ENCODE results near the gene FRMD4A. TPM values are rescaled to one million over a fixed set of nuclear protein-coding genes. Genes with fewer than 3 reads are reported as not detected.
A peak's percentile ranks its signal among the peaks of the same experiment; 100 is the strongest.

Gene FRMD4A
- total and polyA plus RNA-seq, 10 of the 15 experiments (the other 5 are each of a cell fraction or from before 2014, with no cell fraction given): 17.8 to 75.2 (median 39.1) TPM

DNA sequence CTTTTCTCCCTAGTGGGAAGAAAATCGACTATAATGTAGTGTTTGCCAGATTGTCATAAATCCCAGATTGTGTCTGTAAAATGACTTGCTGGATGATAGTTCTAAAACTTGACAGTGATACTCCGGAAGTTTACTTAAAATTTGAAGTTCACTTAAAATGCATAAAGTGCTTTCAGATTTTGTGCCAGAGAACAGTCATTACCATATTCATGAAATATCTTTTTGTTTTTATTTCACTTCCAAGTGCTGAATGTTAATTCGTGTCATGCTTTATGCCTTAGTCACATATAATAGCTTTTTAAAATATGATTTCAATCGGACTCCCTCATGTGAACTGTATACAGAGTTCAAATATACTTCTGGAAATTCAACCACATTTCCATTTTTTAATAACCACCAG is 713.6 kb downstream of the FRMD4A start:
- DNase-seq (ENCODE audit: low read depth, low spot score) (no peak), FAIRE-seq (no peak), ATAC-seq (no peak)
- Histone ChIP-seq H3K4me3 (no peak overlapping the region), H4K20me1 (ENCODE audit: control insufficient read depth, insufficient read depth) (no peaks in the 10 kb centered on the region), H2AFZ (ENCODE audit: control insufficient read depth, low read depth, low read length) (no peak overlapping the region), H3K36me3 (ENCODE audit: control insufficient read depth in 2 of 2, insufficient read depth in 2 of 2, low read length in 1 of 2) (peaks cover 5 to 20% of the 10 kb centered on the region in 2 experiments), H3K9me3 (replicated peaks; ENCODE audit: control insufficient read depth, insufficient read depth, low read length) (no peaks in the 10 kb centered on the region), H3K27me3 (replicated peaks in 1 of 2; ENCODE audit: control insufficient read depth in 2 of 2, insufficient read depth in 2 of 2, low read length in 1 of 2) (no peaks in the 10 kb centered on the region), H3K4me2 (ENCODE audit: control insufficient read depth, insufficient read depth) (no peak overlapping the region), H3K4me1 (ENCODE audit: control insufficient read depth, insufficient read depth, low read length) (no peaks in the 10 kb centered on the region), H3K79me2 (ENCODE audit: control insufficient read depth, insufficient read depth, low read length) (no peaks in the 10 kb centered on the region), H3K9ac (ENCODE audit: control insufficient read depth, insufficient read depth, low read length) (no peak overlapping the region), H3K27ac (ENCODE audit: control insufficient read depth, insufficient read depth) (no peak overlapping the region)
- TF ChIP-seq NR2C2 (IDR thresholded peaks at IDR 0.05; ENCODE audit: borderline replicate concordance, control insufficient read depth, insufficient read length, low read depth) (no peak), EGR1 (IDR thresholded peaks at IDR 0.05; ENCODE audit: borderline replicate concordance in 1 of 2, low read depth in 2 of 2, low read length in 2 of 2) (no peak), ZSCAN29 (IDR thresholded peaks at IDR 0.05) (no peak), HDGF (IDR thresholded peaks at IDR 0.05) (no peak), CREB1 (IDR thresholded peaks at IDR 0.05; ENCODE audit: low read depth) (no peak), FOXM1 (IDR thresholded peaks at IDR 0.05; ENCODE audit: low read depth, low read length) (no peak), CEBPB (IDR thresholded peaks at IDR 0.05; ENCODE audit: borderline replicate concordance in 1 of 2, low read depth in 2 of 2, low read length in 2 of 2) (no peak), CHD1 (IDR thresholded peaks at IDR 0.05; ENCODE audit: low read depth, low read length) (no peak), ZNF274 (IDR thresholded peaks at IDR 0.05; ENCODE audit: insufficient read depth, insufficient read length) (no peak), NFYA (IDR thresholded peaks at IDR 0.05; ENCODE audit: borderline replicate concordance, low read depth, low read length) (no peak), ASH2L (IDR thresholded peaks at IDR 0.05; ENCODE audit: borderline replicate concordance, low read depth) (no peak), NR2C1 (IDR thresholded peaks at IDR 0.05) (no peak), SMC3 (IDR thresholded peaks at IDR 0.05; ENCODE audit: borderline replicate concordance, low read length) (no peak), EP300 (IDR thresholded peaks at IDR 0.05; ENCODE audit: borderline replicate concordance in 1 of 2, control insufficient read depth in 1 of 2, low read depth in 2 of 2, low read length in 2 of 2) (no peak), PAX5 (IDR thresholded peaks at IDR 0.05; ENCODE audit: borderline replicate concordance, low read depth, low read length) (no peak), MXI1 (IDR thresholded peaks at IDR 0.05; ENCODE audit: low read depth, low read length) (no peak)
- TF ChIP-seq, protein P1, sequence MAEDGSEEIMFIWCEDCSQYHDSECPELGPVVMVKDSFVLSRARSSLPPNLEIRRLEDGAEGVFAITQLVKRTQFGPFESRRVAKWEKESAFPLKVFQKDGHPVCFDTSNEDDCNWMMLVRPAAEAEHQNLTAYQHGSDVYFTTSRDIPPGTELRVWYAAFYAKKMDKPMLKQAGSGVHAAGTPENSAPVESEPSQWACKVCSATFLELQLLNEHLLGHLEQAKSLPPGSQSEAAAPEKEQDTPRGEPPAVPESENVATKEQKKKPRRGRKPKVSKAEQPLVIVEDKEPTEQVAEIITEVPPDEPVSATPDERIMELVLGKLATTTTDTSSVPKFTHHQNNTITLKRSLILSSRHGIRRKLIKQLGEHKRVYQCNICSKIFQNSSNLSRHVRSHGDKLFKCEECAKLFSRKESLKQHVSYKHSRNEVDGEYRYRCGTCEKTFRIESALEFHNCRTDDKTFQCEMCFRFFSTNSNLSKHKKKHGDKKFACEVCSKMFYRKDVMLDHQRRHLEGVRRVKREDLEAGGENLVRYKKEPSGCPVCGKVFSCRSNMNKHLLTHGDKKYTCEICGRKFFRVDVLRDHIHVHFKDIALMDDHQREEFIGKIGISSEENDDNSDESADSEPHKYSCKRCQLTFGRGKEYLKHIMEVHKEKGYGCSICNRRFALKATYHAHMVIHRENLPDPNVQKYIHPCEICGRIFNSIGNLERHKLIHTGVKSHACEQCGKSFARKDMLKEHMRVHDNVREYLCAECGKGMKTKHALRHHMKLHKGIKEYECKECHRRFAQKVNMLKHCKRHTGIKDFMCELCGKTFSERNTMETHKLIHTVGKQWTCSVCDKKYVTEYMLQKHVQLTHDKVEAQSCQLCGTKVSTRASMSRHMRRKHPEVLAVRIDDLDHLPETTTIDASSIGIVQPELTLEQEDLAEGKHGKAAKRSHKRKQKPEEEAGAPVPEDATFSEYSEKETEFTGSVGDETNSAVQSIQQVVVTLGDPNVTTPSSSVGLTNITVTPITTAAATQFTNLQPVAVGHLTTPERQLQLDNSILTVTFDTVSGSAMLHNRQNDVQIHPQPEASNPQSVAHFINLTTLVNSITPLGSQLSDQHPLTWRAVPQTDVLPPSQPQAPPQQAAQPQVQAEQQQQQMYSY (CRISPR knock-in tag; IDR thresholded peaks at IDR 0.05): no peak
- BruUV-seq (replicated peaks): TSS peak; percentile 22
- in situ Hi-C loops (cut with MboI): no loop called here
- intact Hi-C loops (cut with micrococcal nuclease; ENCODE audit: unreplicated experiment): no loop called here
- CTCF ChIA-PET: interaction anchor here (0.7 to 1.0 kb wide), 3 partner anchors 12 to 17 kb away, joined by 3 to 4 read pairs (median 4); no protein-coding TSS in a partner anchor
- RAD21 ChIA-PET (ENCODE audit: unreplicated experiment): no interaction called here
- WGBS (ENCODE audit: insufficient coverage, insufficient replicate concordance, low lambda C conversion rate, missing lambda C conversion rate): 79% methylated on average over 4 of the region's 4 CpGs
- POLR2A ChIA-PET: no interaction called here
- SMC1A ChIA-PET (ENCODE audit: uncharacterized antibody, unreplicated experiment): interaction anchor here (1.4 kb wide), 1 partner anchor 18 kb away, joined by 3 read pairs; no protein-coding TSS in a partner anchor

Data from GM12878 (cell line).